Esophagus (tissue), 2 donors: ENCODE results near the gene FAM222A. TPM values are rescaled to one million over a fixed set of nuclear protein-coding genes. Genes with fewer than 3 reads are reported as not detected.

ENCODE experiments used
- H3K27ac ChIP-seq, 2 donors: one replicate each; pipeline ENCODE4 v1.5.1; 2013; ENCODE audit warnings: low read depth in 2 of 2, mild to moderate bottlenecking in 2 of 2, inconsistent platforms in 1 of 2, low read length in 1 of 2, moderate library complexity in 1 of 2
- H3K27me3 ChIP-seq, 2 donors: one replicate each; pipeline ENCODE4 v1.6.1; 2013; ENCODE audit warnings: low read length in 2 of 2, control low read depth in 1 of 2, mild to moderate bottlenecking in 1 of 2; ENCODE audit not compliant: insufficient read depth in 2 of 2, control insufficient read depth in 1 of 2
- H3K36me3 ChIP-seq, 2 donors: one replicate each; pipeline ENCODE4 v1.6.1; 2013; ENCODE audit warnings: low read length in 1 of 2; ENCODE audit not compliant: control insufficient read depth in 2 of 2, insufficient read depth in 2 of 2
- H3K4me1 ChIP-seq, 2 donors: one replicate each; pipeline ENCODE4 v1.6.1; 2013; ENCODE audit warnings: low read length in 1 of 2; ENCODE audit not compliant: control insufficient read depth in 2 of 2, insufficient read depth in 2 of 2
- H3K4me3 ChIP-seq, 2 donors: one replicate each; pipeline ENCODE4 v1.5.1; 2013; ENCODE audit warnings: low read length in 2 of 2, mild to moderate bottlenecking in 2 of 2, low read depth in 1 of 2, moderate library complexity in 1 of 2
- H3K9me3 ChIP-seq, 2 donors: one replicate each; pipeline ENCODE4 v1.6.1; 2013; ENCODE audit warnings: mild to moderate bottlenecking in 2 of 2, low read depth in 1 of 2, low read length in 1 of 2, moderate library complexity in 1 of 2; ENCODE audit not compliant: control insufficient read depth in 2 of 2, insufficient read depth in 1 of 2
- WGBS, 2 donors: extraction: QIAGEN DNeasy Blood & Tissue Kit; methylation state at CpG; one replicate each; pipeline ENCODE4 v1.1.7; 2013; 5-methylcytosine and 5-hydroxymethylcytosine counted together
- polyA plus RNA-seq, 2 donors: library from polyadenylated mRNA; stranded (reverse); fragments of 200-250 nt; gene quantifications; one replicate each; pipeline ENCODE4 v1.2.3, GENCODE V29; 2013
- donor health status: healthy with polysubstance abuse.
- donor health status: Bipolar disorder and iron deficiency.

The FAM222A gene
- polyA plus RNA-seq, 2 donors: 3.2 to 3.9 TPM

DNA sequence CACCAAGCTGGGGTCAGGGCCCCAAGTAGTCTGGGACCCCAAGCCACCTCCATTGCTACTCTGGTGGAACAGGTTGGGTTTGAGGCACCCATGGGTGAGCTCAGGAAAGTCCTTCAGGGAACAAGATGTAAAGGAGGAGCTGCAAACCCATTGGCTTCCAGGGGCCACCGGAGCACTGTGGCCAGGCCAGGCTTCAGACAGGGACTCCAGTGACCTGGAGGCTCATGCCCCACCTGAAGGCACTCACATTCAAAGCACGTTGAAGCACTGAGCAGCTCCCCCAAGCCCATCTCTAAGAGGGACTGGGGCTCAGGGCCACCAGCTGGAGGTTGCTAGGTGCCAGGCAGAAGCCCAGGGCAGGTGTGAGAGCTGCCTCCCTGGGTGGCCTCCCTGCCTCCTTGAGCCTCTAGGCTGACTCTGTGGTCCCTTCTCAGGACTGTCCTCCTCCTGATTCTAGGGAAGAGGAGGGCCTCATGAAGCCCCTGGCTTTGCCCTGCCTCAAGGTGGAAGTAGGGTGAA is 49.1 kb downstream of the FAM222A start:
- Histone ChIP-seq H3K27ac (peak overlapping the region in 1 of 2 donors; percentile 76), H3K4me3 (no peak overlapping the region), H3K27me3 (no peaks in the 10 kb centered on the region), H3K4me1 (peaks cover 3 to 5% of the 10 kb centered on the region in 2 donors), H3K9me3 (peaks cover 0 to 6% of the 10 kb centered on the region in 2 donors), H3K36me3 (no peaks in the 10 kb centered on the region)
- 63 to 94% methylated on average over 2 of the region's 2 CpGs for WGBS, 2 donors

DNA sequence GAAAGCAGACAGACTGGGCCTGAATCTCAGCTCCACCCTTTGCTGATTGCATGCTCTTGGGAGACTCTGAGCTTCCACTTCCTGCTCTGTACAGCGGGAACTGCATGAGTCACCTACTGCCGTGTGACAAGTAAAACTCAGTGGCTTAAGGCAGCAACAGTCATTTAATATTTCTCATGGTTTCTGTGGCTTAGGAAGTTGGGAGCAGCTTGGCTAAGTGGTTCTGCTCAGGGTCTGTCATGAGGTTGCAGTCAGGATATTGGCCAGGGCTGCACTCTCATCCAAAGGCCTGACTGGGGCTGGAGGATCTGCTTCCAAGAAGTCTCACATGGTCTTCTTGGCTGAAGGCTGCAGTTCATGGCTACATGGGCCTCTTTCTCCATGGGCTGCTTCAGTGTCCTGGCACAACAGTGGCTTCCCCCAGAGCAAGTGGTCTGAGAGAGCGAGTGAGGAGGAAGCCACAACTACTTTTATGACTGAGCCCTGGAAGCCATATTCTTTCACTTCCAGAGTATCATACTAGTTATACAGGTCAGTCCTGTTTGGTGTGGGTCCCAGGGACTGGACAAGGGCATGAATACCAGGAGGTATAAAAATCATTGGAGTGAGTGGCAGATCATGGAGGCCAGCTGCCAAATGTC is 49.7 kb downstream of the FAM222A start:
- H3K4me1 ChIP-seq: peaks cover 3 to 5% of the 10 kb centered on the region in 2 donors
- 50 to 60% methylated on average over 3 of the region's 3 CpGs for WGBS, 2 donors
- H3K36me3 ChIP-seq: no peaks in the 10 kb centered on the region
- no peaks in the 10 kb centered on the region for H3K27me3 ChIP-seq
- H3K27ac ChIP-seq: peak overlapping the region in 1 of 2 donors; percentile 76
- H3K4me3 ChIP-seq: no peak overlapping the region
- H3K9me3 ChIP-seq: peaks cover 0 to 6% of the 10 kb centered on the region in 2 donors

DNA sequence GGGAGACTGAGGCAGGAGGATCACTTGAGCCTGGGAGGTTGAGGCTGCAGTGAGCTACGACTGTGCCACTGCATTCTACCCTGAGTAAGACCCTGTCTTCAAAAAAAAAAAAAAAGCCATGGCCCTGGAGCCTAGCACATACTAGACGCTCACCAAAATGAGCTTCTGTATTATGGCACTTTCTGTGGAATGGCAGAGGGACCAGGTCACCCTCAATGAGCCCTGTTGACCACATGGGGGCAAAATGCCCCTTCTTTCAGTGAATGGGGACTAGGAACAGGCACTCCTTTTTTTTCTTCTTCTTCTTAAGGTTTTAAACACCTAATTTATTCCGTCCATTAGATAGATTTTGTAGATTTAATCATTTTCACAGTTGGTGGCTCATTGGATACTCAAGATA is 50.5 kb downstream of the FAM222A start:
- WGBS, 2 donors: 83 to 89% methylated on average over 3 of the region's 3 CpGs
- no peak overlapping the region for H3K27ac ChIP-seq
- H3K36me3 ChIP-seq: no peaks in the 10 kb centered on the region
- H3K27me3 ChIP-seq: no peaks in the 10 kb centered on the region
- peaks cover 3 to 5% of the 10 kb centered on the region in 2 donors for H3K4me1 ChIP-seq
- peaks cover 0 to 6% of the 10 kb centered on the region in 2 donors for H3K9me3 ChIP-seq
- no peak overlapping the region for H3K4me3 ChIP-seq

DNA sequence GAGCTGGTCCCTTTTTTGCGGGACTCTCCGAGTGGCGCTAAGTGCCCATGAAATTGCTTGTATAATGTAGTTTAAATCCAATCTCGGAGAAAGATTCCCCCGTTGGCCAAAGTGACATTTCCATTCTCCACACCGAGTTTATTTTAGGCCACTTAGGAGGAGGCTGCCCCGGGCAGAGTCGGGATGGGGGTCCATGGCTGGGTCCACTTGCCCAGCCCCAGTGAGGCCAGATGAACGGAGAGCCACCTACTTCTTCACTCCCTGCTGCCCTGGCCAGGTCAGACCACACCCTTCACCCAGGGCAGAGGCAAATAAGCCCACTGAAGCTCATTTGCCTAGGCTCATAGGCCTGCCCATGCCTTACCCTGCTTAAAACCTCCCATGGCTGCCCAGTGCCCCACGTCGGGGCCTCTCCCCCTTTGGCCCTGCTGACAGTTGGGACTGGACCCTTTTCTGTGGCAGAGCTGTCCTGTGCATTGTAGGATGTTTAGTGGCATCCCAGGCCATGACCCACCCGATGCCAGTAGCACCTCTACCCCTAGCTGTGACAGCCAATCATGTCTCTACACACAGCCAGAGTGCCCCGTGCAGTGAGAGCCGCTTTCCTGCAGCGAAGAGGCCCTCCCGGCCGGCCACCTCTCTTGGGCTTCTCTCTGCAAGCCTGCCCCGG is 51.3 kb downstream of the FAM222A start:
- Histone ChIP-seq H3K9me3 (peaks cover 0 to 6% of the 10 kb centered on the region in 2 donors), H3K36me3 (no peaks in the 10 kb centered on the region), H3K4me1 (peaks cover 3 to 5% of the 10 kb centered on the region in 2 donors), H3K27me3 (no peaks in the 10 kb centered on the region), H3K27ac (no peak overlapping the region), H3K4me3 (no peak overlapping the region)
- 89 to 92% methylated on average over 18 of the region's 18 CpGs for WGBS, 2 donors

DNA sequence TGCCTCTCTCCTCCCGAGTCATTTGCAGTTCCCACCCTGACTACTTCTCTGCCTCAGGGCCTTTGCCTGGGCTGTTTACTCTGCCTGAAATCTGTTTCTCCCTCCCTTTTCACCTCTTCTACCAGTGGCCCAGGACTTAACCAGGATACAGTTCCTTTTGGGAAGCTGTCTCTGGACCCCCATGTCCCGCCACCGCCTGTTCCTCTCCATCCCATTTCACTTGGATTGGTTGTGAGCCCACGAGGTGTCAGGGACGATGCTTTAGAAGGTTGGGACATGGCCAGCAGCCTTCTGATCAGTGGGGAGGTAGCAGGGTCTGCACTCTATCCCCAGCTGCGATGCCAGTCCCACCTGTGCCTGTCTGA is 51.8 kb downstream of the FAM222A start:
- peaks cover 3% of the 10 kb centered on the region in 2 donors for H3K4me1 ChIP-seq
- no peak overlapping the region for H3K27ac ChIP-seq
- 86 to 90% methylated on average over 6 of the region's 6 CpGs for WGBS, 2 donors
- no peak overlapping the region for H3K4me3 ChIP-seq
- peaks cover 0 to 6% of the 10 kb centered on the region in 2 donors for H3K9me3 ChIP-seq
- no peaks in the 10 kb centered on the region for H3K27me3 ChIP-seq
- H3K36me3 ChIP-seq: no peaks in the 10 kb centered on the region

DNA sequence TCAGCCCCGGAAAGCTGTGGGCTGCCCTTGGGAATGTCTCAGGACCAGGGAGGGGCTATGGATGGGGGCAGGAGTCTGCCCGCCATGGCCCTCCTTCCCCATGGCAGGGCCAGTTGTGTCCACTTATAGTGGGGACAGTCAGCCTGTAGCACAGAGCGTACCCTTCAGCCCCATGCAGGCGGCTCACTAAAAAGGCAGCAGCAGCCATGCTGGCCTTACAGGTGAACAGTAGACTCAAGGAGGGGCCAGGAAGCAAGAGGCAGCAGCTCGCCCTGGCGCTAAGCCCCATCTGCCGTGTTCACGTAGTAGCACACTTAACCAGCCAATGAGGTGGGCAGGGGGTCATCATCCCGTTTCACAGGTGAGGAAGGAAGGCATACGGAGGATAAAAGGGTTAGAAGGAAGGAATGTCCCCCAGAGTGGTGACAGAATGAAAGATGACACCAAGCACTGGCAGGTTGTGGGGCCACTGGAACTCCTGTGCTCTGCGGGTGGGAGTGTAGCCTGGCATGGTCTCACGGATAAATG is 52.7 kb downstream of the FAM222A start:
- WGBS, 2 donors: 85 to 86% methylated on average over 12 of the region's 12 CpGs
- Histone ChIP-seq H3K27ac (no peak overlapping the region), H3K4me3 (no peak overlapping the region), H3K27me3 (no peaks in the 10 kb centered on the region), H3K4me1 (peaks cover 3% of the 10 kb centered on the region in 2 donors), H3K36me3 (no peaks in the 10 kb centered on the region), H3K9me3 (peaks cover 0 to 6% of the 10 kb centered on the region in 2 donors)

DNA sequence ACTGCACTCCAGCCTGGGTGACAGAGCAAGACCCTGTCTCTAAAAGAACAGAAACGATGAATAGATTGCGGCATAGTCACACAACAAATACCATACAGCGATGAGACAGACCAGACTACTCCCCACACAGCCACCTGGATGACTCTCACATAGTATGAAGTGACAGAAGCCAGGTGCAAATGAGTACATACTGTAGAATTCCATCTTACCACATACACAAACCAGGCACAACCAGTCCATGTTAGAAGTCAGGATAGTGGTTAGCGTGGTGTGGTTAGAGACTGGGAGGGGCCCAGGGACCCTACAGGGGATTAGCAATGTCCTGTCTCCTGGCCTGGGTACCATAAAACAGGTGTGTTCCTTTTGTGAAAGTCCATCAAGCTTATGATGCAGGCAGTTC is 53.8 kb downstream of the FAM222A start:
- Histone ChIP-seq H3K4me1 (peaks cover 3% of the 10 kb centered on the region in 2 donors), H3K4me3 (no peak overlapping the region), H3K27me3 (no peaks in the 10 kb centered on the region), H3K9me3 (peaks cover 0 to 6% of the 10 kb centered on the region in 2 donors), H3K27ac (no peak overlapping the region), H3K36me3 (no peaks in the 10 kb centered on the region)
- WGBS, 2 donors: 91 to 96% methylated on average over 4 of the region's 4 CpGs

DNA sequence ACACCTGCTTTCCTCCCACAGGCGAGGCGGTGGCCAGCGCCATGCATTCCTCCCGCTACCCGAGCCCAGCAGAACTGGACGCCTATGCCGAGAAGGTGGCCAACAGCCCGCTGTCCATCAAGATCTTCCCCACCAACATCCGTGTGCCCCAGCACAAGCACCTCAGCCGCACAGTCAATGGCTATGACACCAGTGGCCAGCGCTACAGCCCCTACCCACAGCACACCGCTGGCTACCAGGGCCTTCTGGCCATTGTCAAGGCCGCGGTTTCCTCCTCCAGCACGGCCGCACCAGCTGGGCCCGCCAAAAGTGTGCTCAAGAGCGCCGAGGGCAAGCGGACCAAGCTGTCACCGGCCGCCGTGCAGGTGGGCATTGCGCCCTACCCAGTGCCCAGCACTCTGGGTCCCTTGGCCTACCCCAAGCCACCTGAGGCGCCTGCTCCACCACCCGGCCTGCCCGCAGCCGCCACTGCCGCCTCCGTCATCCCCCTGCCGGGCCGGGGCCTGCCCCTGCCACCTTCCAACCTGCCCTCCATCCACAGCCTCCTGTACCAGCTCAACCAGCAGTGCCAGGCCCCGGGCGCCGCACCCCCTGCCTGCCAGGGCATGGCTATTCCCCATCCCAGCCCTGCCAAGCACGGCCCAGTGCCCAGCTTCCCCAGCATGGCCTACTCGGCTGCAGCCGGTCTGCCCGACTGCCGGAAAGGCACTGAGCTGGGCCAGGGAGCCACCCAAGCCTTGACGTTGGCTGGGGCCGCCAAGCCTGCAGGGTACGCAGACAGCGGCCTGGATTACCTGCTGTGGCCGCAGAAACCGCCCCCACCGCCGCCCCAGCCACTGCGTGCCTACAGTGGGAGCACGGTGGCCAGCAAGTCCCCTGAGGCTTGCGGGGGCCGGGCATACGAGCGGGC is 54.6 kb downstream of the FAM222A start:
- Histone ChIP-seq H3K27me3 (no peaks in the 10 kb centered on the region), H3K9me3 (peaks cover 0 to 4% of the 10 kb centered on the region in 2 donors), H3K4me1 (no peaks in the 10 kb centered on the region), H3K36me3 (no peaks in the 10 kb centered on the region), H3K4me3 (no peak overlapping the region), H3K27ac (no peak overlapping the region)
- 94% methylated on average over 44 to 54 of the region's 54 CpGs for WGBS, 2 donors
